Body of pancreas (tissue), 4 donors: Measurements from ENCODE around the gene SNED1. TPM values are rescaled to one million over a fixed set of nuclear protein-coding genes. Genes with fewer than 3 reads are reported as not detected.

ENCODE experiments used
- ATAC-seq: fragments of 150-250 bp; one replicate; pipeline ENCODE4 v1.9.1; 2016
- DNase-seq, 4 donors: peaks; one replicate each; pipeline ENCODE4 v3.0.0-alpha.2; 2019
- H3K27ac ChIP-seq, 4 donors: fragments of 200-600 bp; sonication (generic); 1 replicate in 3 of 4; 2 replicates in 1 of 4; pipeline versions ENCODE4 v1.5.1 to v1.6.1; 2016 to 2019; ENCODE audit warnings: mild to moderate bottlenecking in 1 of 4, mixed read lengths in 1 of 4, moderate library complexity in 1 of 4
- H3K27me3 ChIP-seq, 2 donors: fragments of 200-600 bp; sonication (generic); one replicate each; pipeline ENCODE4 v1.6.0; 2016; ENCODE audit warnings: mild to moderate bottlenecking in 1 of 2
- H3K36me3 ChIP-seq, 2 donors: fragments of 200-600 bp; sonication (generic); replicated peaks in 1 of 2; 2 replicates each; pipeline ENCODE4 v1.5.1; 2016; ENCODE audit warnings: low read depth in 2 of 2; ENCODE audit not compliant: insufficient read depth in 1 of 2
- H3K4me1 ChIP-seq: fragments of 200-600 bp; sonication (generic); one replicate; pipeline ENCODE4 v1.6.0; 2016
- H3K4me3 ChIP-seq, 2 donors: fragments of 200-600 bp; sonication (generic); 1 replicate in 1 of 2; 2 replicates in 1 of 2; pipeline ENCODE4 v1.5.1; 2016 to 2019
- H3K9me3 ChIP-seq, 3 donors: fragments of 200-600 bp; sonication (generic); 1 replicate in 2 of 3; 2 replicates in 1 of 3; pipeline ENCODE4 v1.5.1; 2016
- POLR2A ChIP-seq, 3 donors: fragments of 450-650 bp; IDR thresholded peaks; one replicate each; pipeline ENCODE4 v1.6.1; 2016; ENCODE audit warnings: antibody characterized with exemption in 3 of 3, mild to moderate bottlenecking in 2 of 3
- WGBS, 2 donors: methylation state at CpG; one replicate each; pipeline ENCODE4 v1.1.5; 2017; 5-methylcytosine and 5-hydroxymethylcytosine counted together
- intact Hi-C: fragments of 100-400 bp; cut with DNase I; formaldehyde crosslinking; loops from one replicate; pipeline ENCODE4 v1.15.1; 2023
- total RNA-seq, 2 donors: library from RNA; depleted of rRNA; stranded (reverse); fragments of >200 nt; gene quantifications; one replicate each; pipeline ENCODE4 v1.1.0, GENCODE V29; 2016
- TF ChIP-seq, protein P1 (sequence below), 7 experiments: fragments of 450-650 bp in 4 of 7; fragments of 200-600 bp in 3 of 7; sonication (generic) in 3 of 7; IDR thresholded peaks; one replicate each; pipeline ENCODE4 v1.5.1; 2016 to 2019; ENCODE audit warnings: antibody characterized with exemption in 7 of 7

The SNED1 gene
- total RNA-seq, 2 donors from 2014 or later: 13.5 to 33.0 TPM

DNA sequence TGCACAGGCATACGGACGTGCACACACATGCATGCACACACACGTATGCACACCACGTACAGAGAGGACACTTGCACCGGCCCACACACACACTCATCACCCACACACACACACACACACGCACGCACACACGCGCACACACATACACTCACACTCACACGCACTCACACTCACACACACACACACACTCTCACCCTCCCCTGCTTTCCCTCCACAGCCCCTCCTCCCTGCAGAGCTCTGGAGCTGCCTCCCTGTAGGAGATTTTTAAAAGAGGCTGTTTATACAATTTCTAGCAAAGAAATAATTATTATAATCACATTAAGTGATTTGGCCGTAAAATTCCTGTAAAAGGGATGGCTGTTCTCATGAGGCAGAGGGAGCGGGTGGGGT, 36.5 kb upstream of the SNED1 start:
- Histone ChIP-seq H3K4me3 (no peak overlapping the region), H3K27ac (no peak overlapping the region), H3K9me3 (no peaks in the 10 kb centered on the region), H3K36me3 (no peaks in the 10 kb centered on the region), H3K4me1 (peaks cover 7% of the 10 kb centered on the region), H3K27me3 (no peaks in the 10 kb centered on the region)
- no peak for DNase-seq
- WGBS, 2 donors: 73 to 74% methylated on average over 12 of the region's 12 CpGs
- no peak for ATAC-seq
- intact Hi-C loops: no loop called here
- TF ChIP-seq, protein P1, sequence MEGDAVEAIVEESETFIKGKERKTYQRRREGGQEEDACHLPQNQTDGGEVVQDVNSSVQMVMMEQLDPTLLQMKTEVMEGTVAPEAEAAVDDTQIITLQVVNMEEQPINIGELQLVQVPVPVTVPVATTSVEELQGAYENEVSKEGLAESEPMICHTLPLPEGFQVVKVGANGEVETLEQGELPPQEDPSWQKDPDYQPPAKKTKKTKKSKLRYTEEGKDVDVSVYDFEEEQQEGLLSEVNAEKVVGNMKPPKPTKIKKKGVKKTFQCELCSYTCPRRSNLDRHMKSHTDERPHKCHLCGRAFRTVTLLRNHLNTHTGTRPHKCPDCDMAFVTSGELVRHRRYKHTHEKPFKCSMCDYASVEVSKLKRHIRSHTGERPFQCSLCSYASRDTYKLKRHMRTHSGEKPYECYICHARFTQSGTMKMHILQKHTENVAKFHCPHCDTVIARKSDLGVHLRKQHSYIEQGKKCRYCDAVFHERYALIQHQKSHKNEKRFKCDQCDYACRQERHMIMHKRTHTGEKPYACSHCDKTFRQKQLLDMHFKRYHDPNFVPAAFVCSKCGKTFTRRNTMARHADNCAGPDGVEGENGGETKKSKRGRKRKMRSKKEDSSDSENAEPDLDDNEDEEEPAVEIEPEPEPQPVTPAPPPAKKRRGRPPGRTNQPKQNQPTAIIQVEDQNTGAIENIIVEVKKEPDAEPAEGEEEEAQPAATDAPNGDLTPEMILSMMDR (IDR thresholded peaks at IDR 0.05): no peak
- no peak for TF ChIP-seq POLR2A (IDR thresholded peaks at IDR 0.05)

DNA sequence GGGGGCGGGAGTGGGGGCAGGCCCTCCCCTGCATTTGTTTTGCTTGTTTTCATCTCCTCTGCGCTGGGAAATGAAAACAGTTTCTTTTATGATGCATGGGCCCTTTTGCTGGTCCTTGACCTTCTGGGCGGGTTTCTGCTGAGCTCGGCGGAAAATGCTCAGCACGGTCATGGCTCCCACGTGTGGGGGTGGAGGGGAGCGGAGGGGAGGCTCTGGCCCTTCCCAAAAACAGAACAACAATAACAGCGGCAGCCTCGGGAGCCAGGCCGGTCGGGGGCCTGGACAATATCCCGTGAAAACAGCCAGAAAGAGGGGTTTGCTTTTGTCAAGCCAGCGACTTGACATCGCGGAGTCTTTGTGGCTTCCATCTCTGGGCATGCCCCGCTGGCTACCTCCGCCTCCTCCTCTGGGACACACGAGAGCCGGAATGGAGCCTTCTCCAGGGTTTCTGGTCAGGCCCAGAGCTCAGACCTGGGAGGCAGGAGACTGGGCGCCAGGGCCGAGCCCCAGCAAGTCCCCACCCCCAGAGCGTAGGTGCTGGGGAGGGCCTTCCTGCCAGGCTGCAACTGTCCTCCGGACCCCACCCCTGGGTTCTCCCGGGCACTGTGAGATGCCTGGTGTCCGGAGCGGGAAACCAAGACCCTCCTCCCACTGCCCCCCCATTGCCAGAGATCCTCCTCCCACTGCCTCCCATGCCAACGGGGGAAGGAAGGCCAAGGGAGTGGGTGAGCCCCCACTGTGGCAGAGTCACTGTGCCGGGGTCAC, 35.9 kb upstream of the SNED1 start:
- peaks cover 7% of the 10 kb centered on the region for H3K4me1 ChIP-seq
- ATAC-seq (no peak), DNase-seq (peak; percentile 16 to 52 (median 28))
- H3K9me3 ChIP-seq: no peaks in the 10 kb centered on the region
- no peaks in the 10 kb centered on the region for H3K36me3 ChIP-seq
- H3K27me3 ChIP-seq: no peaks in the 10 kb centered on the region
- no peak overlapping the region for H3K4me3 ChIP-seq
- 48 to 64% methylated on average over 12 to 25 of the region's 29 CpGs for WGBS, 2 donors
- intact Hi-C loops: no loop called here
- TF ChIP-seq, protein P1 (IDR thresholded peaks at IDR 0.05): no peak
- no peak for TF ChIP-seq POLR2A (IDR thresholded peaks at IDR 0.05)
- H3K27ac ChIP-seq: peak overlapping the region in 1 of 4 donors; percentile 17

DNA sequence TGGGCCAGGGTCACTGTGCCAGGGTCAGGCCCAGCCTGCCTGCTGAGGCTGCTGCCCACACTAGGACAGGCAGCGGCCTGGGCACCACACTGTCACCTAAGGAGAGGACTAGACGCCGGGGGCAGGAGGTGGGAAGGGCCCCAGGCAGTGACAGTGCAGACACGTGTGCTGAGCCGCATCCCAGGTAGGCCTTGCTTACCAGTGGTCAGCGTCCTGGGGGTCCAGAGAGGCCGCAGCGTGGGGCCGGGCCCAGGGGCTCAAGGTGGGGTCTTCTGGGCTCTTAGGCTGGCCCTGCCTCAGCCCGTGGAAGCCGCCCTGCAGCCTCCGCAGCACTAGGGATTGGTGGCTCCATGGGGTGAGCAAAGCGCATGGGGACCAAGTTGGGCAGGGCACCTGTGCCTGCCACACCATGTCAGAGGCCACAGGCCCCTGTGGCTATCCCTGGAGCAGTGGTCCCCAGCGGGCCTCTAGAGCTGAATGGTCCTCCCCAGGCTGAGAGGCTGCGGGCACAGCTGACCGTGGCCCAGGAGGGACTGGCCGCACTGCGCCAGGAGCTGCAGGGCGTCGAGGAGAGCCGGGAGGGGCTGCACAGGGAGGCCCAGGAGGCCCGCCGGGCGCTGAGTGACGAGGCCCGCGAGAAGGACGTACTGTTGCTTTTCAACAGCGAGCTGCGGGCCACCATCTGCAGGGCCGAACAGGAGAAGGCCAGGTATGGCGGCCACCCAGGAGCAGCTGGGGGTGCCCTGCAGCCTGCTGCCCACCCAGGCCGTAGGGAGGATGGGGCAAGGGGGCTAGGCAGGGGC, 35.2 kb upstream of the SNED1 start:
- Histone ChIP-seq H3K4me1 (peaks cover 7% of the 10 kb centered on the region), H3K27me3 (no peaks in the 10 kb centered on the region), H3K9me3 (no peaks in the 10 kb centered on the region), H3K36me3 (no peaks in the 10 kb centered on the region), H3K27ac (no peak overlapping the region), H3K4me3 (no peak overlapping the region)
- 93% methylated on average over 29 of the region's 33 CpGs; no CpG with 5 or more reads in 1 of the 2 donors for WGBS, 2 donors
- ATAC-seq (no peak), DNase-seq (peak in 2 of 4 donors; percentile 9)
- intact Hi-C loops: no loop called here
- TF ChIP-seq POLR2A (IDR thresholded peaks at IDR 0.05): no peak
- TF ChIP-seq, protein P1 (IDR thresholded peaks at IDR 0.05): no peak

DNA sequence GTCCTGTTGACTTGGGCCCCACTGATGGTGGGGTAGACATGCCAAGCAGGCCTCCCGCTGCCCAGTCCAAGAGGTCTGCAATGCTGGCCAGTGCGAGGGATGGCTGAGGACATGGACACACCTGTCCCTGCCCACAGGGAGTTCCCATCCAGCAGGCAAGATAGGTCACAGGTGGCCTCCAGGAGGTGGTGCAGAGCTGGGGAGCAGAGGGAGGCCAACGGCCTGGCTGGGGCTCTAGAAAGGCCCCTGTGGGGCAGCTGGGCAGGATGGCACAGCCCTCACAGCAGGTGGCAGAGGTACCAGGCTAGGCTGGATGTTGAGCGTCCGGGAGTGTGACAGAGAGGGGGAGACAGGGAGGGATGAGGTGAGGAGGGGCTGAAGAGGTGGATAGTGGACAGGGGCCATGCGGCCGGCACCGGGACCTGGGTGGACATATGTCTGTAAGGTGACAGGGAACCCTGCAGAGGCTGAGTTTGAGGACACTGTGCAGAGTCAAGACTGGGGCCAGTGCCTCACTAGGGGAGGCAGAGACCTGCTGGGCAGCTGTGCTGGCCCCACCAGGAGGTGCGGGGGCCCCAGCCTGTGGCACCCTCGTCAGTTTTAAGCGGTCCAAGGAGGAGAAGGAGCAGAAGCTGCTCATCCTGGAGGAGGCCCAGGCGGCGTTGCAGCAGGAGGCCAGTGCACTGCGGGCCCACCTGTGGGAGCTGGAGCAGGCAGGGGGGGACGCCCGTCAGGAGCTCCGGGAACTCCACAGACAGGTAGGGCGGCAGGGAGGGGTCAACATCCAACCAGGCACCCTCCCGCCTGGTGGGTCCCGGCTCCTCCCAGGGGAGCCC, 34.3 kb upstream of the SNED1 start:
- H3K27ac ChIP-seq: no peak overlapping the region
- TF ChIP-seq, protein P1 (IDR thresholded peaks at IDR 0.05): no peak
- TF ChIP-seq POLR2A (IDR thresholded peaks at IDR 0.05): no peak
- DNase-seq (peak in 1 of 4 donors; percentile 10), ATAC-seq (no peak)
- H3K36me3 ChIP-seq: no peaks in the 10 kb centered on the region
- no peaks in the 10 kb centered on the region for H3K9me3 ChIP-seq
- WGBS, 2 donors: 88 to 89% methylated on average over 11 to 20 of the region's 20 CpGs
- H3K4me1 ChIP-seq: peaks cover 7% of the 10 kb centered on the region
- no peaks in the 10 kb centered on the region for H3K27me3 ChIP-seq
- H3K4me3 ChIP-seq: no peak overlapping the region
- intact Hi-C loops: no loop called here
